H9 (cell line): ENCODE measurements around the gene FBN2. TPM values are rescaled to one million over a fixed set of nuclear protein-coding genes. Genes with fewer than 3 reads are reported as not detected.

Experiments
- DNase-seq: peaks from one replicate; pipeline ENCODE4 v3.0.0-alpha.2; 2017
- H2AFZ ChIP-seq: one replicate; pipeline ENCODE4 v1.6.1; 2013; ENCODE audit warnings: mild to moderate bottlenecking, low read length, control low read depth, moderate library complexity
- H2AK5ac ChIP-seq: 2 replicates; pipeline ENCODE4 v1.6.1; 2013; ENCODE audit warnings: low read length, control low read depth, mixed read lengths; ENCODE audit not compliant: insufficient read length
- H2BK120ac ChIP-seq: one replicate; pipeline ENCODE4 v1.6.1; 2013; ENCODE audit warnings: low read depth, mild to moderate bottlenecking, low read length, control low read depth, inconsistent platforms; ENCODE audit not compliant: poor library complexity, severe bottlenecking
- H2BK12ac ChIP-seq: 2 replicates; pipeline ENCODE4 v1.6.1; 2013; ENCODE audit warnings: low read length, control low read depth, mixed read lengths, low read depth; ENCODE audit not compliant: insufficient read length
- H2BK15ac ChIP-seq: 2 replicates; pipeline ENCODE4 v1.6.1; 2013; ENCODE audit warnings: low read depth, low read length, control low read depth
- H2BK20ac ChIP-seq: one replicate; pipeline ENCODE4 v1.6.1; 2013; ENCODE audit warnings: low read depth, mild to moderate bottlenecking, low read length, control low read depth, inconsistent platforms; ENCODE audit not compliant: poor library complexity, severe bottlenecking
- H2BK5ac ChIP-seq: 2 replicates; pipeline ENCODE4 v1.6.1; 2013; ENCODE audit warnings: low read length, control low read depth, mixed read lengths; ENCODE audit not compliant: insufficient read length
- H3K14ac ChIP-seq: 2 replicates; pipeline ENCODE4 v1.6.1; 2013; ENCODE audit warnings: low read length, control low read depth; ENCODE audit not compliant: insufficient read depth
- H3K18ac ChIP-seq: 2 replicates; pipeline ENCODE4 v1.6.1; 2013; ENCODE audit warnings: low read depth, mild to moderate bottlenecking, mixed read lengths, low read length, control low read depth; ENCODE audit not compliant: insufficient read length
- H3K23ac ChIP-seq: 2 replicates; pipeline ENCODE4 v1.6.1; 2013; ENCODE audit warnings: low read length, control low read depth, mixed read lengths, low read depth; ENCODE audit not compliant: insufficient read length
- H3K23me2 ChIP-seq: 2 replicates; pipeline ENCODE4 v1.6.1; 2013; ENCODE audit warnings: low read depth, mild to moderate bottlenecking, mixed read lengths, low read length, control low read depth; ENCODE audit not compliant: insufficient read length, poor library complexity, severe bottlenecking
- H3K27ac ChIP-seq: 2 replicates; pipeline ENCODE4 v1.5.1; 2013; ENCODE audit warnings: low read length, control low read depth, mixed read lengths, low read depth; ENCODE audit not compliant: insufficient read length
- H3K27me3 ChIP-seq: 2 replicates; pipeline ENCODE4 v1.6.1; 2013; ENCODE audit warnings: low read length, control low read depth, inconsistent platforms; ENCODE audit not compliant: insufficient read depth
- H3K4ac ChIP-seq: 2 replicates; pipeline ENCODE4 v1.6.1; 2013; ENCODE audit warnings: low read depth, mild to moderate bottlenecking, control low read depth, inconsistent platforms, low read length, moderate library complexity
- H3K4me1 ChIP-seq: 2 replicates; pipeline ENCODE4 v1.6.1; 2013; ENCODE audit warnings: low read length, control low read depth, inconsistent platforms; ENCODE audit not compliant: insufficient read depth
- H3K4me2 ChIP-seq: 2 replicates; pipeline ENCODE4 v1.6.1; 2013; ENCODE audit warnings: low read length, control low read depth, mixed read lengths; ENCODE audit not compliant: insufficient read length, insufficient read depth
- H3K56ac ChIP-seq: 2 replicates; pipeline ENCODE4 v1.6.1; 2013; ENCODE audit warnings: low read depth, mild to moderate bottlenecking, mixed read lengths, low read length, control low read depth; ENCODE audit not compliant: insufficient read length
- H3K79me1 ChIP-seq: 2 replicates; pipeline ENCODE4 v1.6.1; 2013; ENCODE audit warnings: low read depth, mild to moderate bottlenecking, moderate library complexity, low read length, control low read depth, inconsistent platforms; ENCODE audit not compliant: insufficient read depth, poor library complexity, severe bottlenecking
- H3K79me2 ChIP-seq: 2 replicates; pipeline ENCODE4 v1.6.1; 2013; ENCODE audit warnings: low read length, control low read depth, inconsistent platforms; ENCODE audit not compliant: insufficient read depth
- H3K9ac ChIP-seq: 2 replicates; pipeline ENCODE4 v1.6.1; 2013; ENCODE audit warnings: low read length, control low read depth, mixed read lengths; ENCODE audit not compliant: insufficient read length; ENCODE audit errors: extremely low read depth
- H3K9me3 ChIP-seq: one replicate; pipeline ENCODE4 v1.6.1; 2013; ENCODE audit warnings: low read depth, low read length, inconsistent platforms; ENCODE audit not compliant: control insufficient read depth
- H3T11ph ChIP-seq: one replicate; pipeline ENCODE4 v1.6.1; 2013; ENCODE audit warnings: mild to moderate bottlenecking, low read length, control low read depth, inconsistent platforms
- H4K20me1 ChIP-seq: one replicate; pipeline ENCODE4 v1.6.1; 2013; ENCODE audit not compliant: control insufficient read depth, insufficient read length, insufficient read depth
- H4K5ac ChIP-seq: 2 replicates; pipeline ENCODE4 v1.6.1; 2013; ENCODE audit warnings: low read depth, mild to moderate bottlenecking, mixed read lengths, low read length, control low read depth; ENCODE audit not compliant: insufficient read length
- H4K8ac ChIP-seq: replicated peaks from 2 replicates; pipeline ENCODE4 v1.6.1; 2013; ENCODE audit warnings: low read length, control low read depth, mixed read lengths, low read depth; ENCODE audit not compliant: insufficient read length
- H4K91ac ChIP-seq: 2 replicates; pipeline ENCODE4 v1.6.1; 2013; ENCODE audit warnings: low read depth, mild to moderate bottlenecking, moderate library complexity, mixed read lengths, low read length, control low read depth; ENCODE audit not compliant: insufficient read length
- H3K27ac Mint-ChIP-seq, 3 experiments: 2 replicates in 2 of 3; 3 replicates in 1 of 3; pipeline ENCODE4 v1.8.0; 2020 to 2021; ENCODE audit warnings: mixed read lengths in 3 of 3, mild to moderate bottlenecking in 1 of 3, moderate library complexity in 1 of 3
- H3K27me3 Mint-ChIP-seq: 2 replicates; pipeline ENCODE4 v1.8.0; 2021; ENCODE audit warnings: low read depth, mild to moderate bottlenecking, moderate library complexity, mixed read lengths
- H3K36me3 Mint-ChIP-seq, 3 experiments: 2 replicates in 2 of 3; 3 replicates in 1 of 3; pipeline ENCODE4 v1.8.0; 2020 to 2021; ENCODE audit warnings: low read depth in 3 of 3, mixed read lengths in 3 of 3; ENCODE audit not compliant: insufficient read depth in 1 of 3
- H3K4me1 Mint-ChIP-seq, 2 experiments: 2 replicates each; pipeline ENCODE4 v1.8.0; 2020; ENCODE audit warnings: mixed read lengths in 2 of 2
- H3K4me3 Mint-ChIP-seq, 2 experiments: 2 replicates in 1 of 2; 3 replicates in 1 of 2; pipeline ENCODE4 v1.8.0; 2020 to 2021; ENCODE audit warnings: mild to moderate bottlenecking in 2 of 2, mixed read lengths in 2 of 2, moderate library complexity in 1 of 2
- H3K9me3 Mint-ChIP-seq, 2 experiments: 2 replicates in 1 of 2; 3 replicates in 1 of 2; pipeline ENCODE4 v1.8.0; 2020; ENCODE audit warnings: mild to moderate bottlenecking in 2 of 2, mixed read lengths in 2 of 2, moderate library complexity in 1 of 2
- CTCF ChIP-seq: fragments of 200-600 bp; sonication (generic); conservative IDR thresholded peaks from 3 replicates; pipeline ENCODE4 v1.8.0; 2021; ENCODE audit warnings: antibody characterized with exemption, mild to moderate bottlenecking
- WGBS: extraction: QIAGEN DNeasy Blood & Tissue Kit; methylation state at CpG from one replicate; pipeline ENCODE4 v1.1.7; 2013; ENCODE audit warnings: missing lambda C conversion rate, low lambda C conversion rate, mixed read lengths; ENCODE audit not compliant: insufficient read length; ENCODE audit errors: extremely low coverage; 5-methylcytosine and 5-hydroxymethylcytosine counted together
- total RNA-seq: library from RNA; stranded (reverse); gene quantifications from 2 replicates; pipeline ENCODE4 v1.2.1, GENCODE V29; 2021

FBN2 gene
- total RNA-seq, 1 experiment from 2014 or later = 8.3 TPM

GRCh38 chr5:128274441-128274840 is 263.6 kb downstream of the FBN2 start:
- Histone ChIP-seq H3K79me2 (no peaks in the 10 kb centered on the region), H3K9me3 (no peaks in the 10 kb centered on the region), H2AK5ac (no peak overlapping the region), H3K27ac (no peak overlapping the region), H3K23ac (no peak overlapping the region), H3T11ph (no peak overlapping the region), H3K23me2 (no peaks in the 10 kb centered on the region), H4K20me1 (no peaks in the 10 kb centered on the region), H3K4me1 (0 out of 2 replicates have a peak, but pooled peaks cover 2% of the 10 kb centered on the region), H3K14ac (no peak overlapping the region), H2BK20ac (no peak overlapping the region), H3K4me2 (no peak overlapping the region), H3K79me1 (no peaks in the 10 kb centered on the region), H2AFZ (no peak overlapping the region), H2BK15ac (no peak overlapping the region), H3K27me3 (no peaks in the 10 kb centered on the region), H4K91ac (no peak overlapping the region), H3K18ac (no peak overlapping the region), H4K8ac (no peak overlapping the region), H2BK120ac (no peak overlapping the region), H2BK12ac (no peak overlapping the region), H2BK5ac (no peak overlapping the region), H4K5ac (no peak overlapping the region), H3K56ac (no peak overlapping the region), H3K4ac (no peak overlapping the region), H3K9ac (no peak overlapping the region)
- Mint-ChIP-seq H3K4me1 (peaks cover 5 to 6% of the 10 kb centered on the region in 2 experiments; a peak in 2 of 4 replicates), H3K9me3 (no peaks in the 10 kb centered on the region), H3K4me3 (no peak overlapping the region), H3K27me3 (no peaks in the 10 kb centered on the region), H3K27ac (no peak overlapping the region), H3K36me3 (peaks cover 0 to 5% (median 0%) of the 10 kb centered on the region in 3 experiments; a peak in 2 of 7 replicates)
- WGBS = no CpG with 5 or more reads among the region's 2 CpGs
- no peak for DNase-seq
- TF ChIP-seq CTCF = no peak
